Activated T-helper 2 cell treated with anti-CD3 and anti-CD28 coated beads, Interferon-gamma antibody, Interleukin-2, Interleukin-4, amounts not matched to agents 10 μg/mL and 5 μg/mL and 100 μg/mL, durations not matched to agents 14 hours and 24 hours and 36 hours (primary cell): ENCODE results near the gene WEE2. TPM values are rescaled to one million over a fixed set of nuclear protein-coding genes. Genes with fewer than 3 reads are reported as not detected.

Experiments
- DNase-seq: peaks from one replicate; pipeline ENCODE4 v3.0.0; 2021; ENCODE audit warnings: low spot score
- H3K27ac Mint-ChIP-seq: one replicate; pipeline ENCODE4 v1.8.0; 2021; ENCODE audit warnings: mixed read lengths
- H3K27me3 Mint-ChIP-seq: one replicate; pipeline ENCODE4 v1.8.0; 2021; ENCODE audit warnings: low read depth, mixed read lengths
- H3K36me3 Mint-ChIP-seq: one replicate; pipeline ENCODE4 v1.8.0; 2021; ENCODE audit warnings: low read depth, mixed read lengths
- H3K4me1 Mint-ChIP-seq: one replicate; pipeline ENCODE4 v1.8.0; 2021; ENCODE audit warnings: low read depth, mixed read lengths
- H3K4me3 Mint-ChIP-seq: one replicate; pipeline ENCODE4 v1.8.0; 2021; ENCODE audit warnings: low read depth, mild to moderate bottlenecking, moderate library complexity, mixed read lengths
- H3K9me3 Mint-ChIP-seq: one replicate; pipeline ENCODE4 v1.8.0; 2021; ENCODE audit warnings: mixed read lengths
- intact Hi-C: fragments of 100-400 bp; cut with micrococcal nuclease; formaldehyde crosslinking; loops from one replicate; pipeline ENCODE4 v1.15.1; 2023
- total RNA-seq: library from RNA; stranded (reverse); gene quantifications from 2 replicates; pipeline ENCODE4 v1.2.3, GENCODE V29; 2022

The WEE2 gene
- total RNA-seq, 1 donor from 2014 or later = not detected

GRCh38 chr7:141696348-141696747, 11.8 kb upstream of the WEE2 start:
- H3K9me3 Mint-ChIP-seq = no peaks in the 10 kb centered on the region
- no peak overlapping the region for H3K27ac Mint-ChIP-seq
- peaks cover 28% of the 10 kb centered on the region for H3K4me1 Mint-ChIP-seq
- DNase-seq = no peak
- peaks cover 14% of the 10 kb centered on the region for H3K36me3 Mint-ChIP-seq
- no peaks in the 10 kb centered on the region for H3K27me3 Mint-ChIP-seq
- no peak overlapping the region for H3K4me3 Mint-ChIP-seq
- intact Hi-C loops = no loop called here

- no peaks in the 10 kb centered on the region for H3K9me3 Mint-ChIP-seq
- no peak overlapping the region for H3K4me3 Mint-ChIP-seq
- peaks cover 14% of the 10 kb centered on the region for H3K36me3 Mint-ChIP-seq
- peaks cover 29% of the 10 kb centered on the region for H3K4me1 Mint-ChIP-seq
- intact Hi-C loops = no loop called here
- no peak for DNase-seq
- H3K27me3 Mint-ChIP-seq = no peaks in the 10 kb centered on the region
- no peak overlapping the region for H3K27ac Mint-ChIP-seq
These were observed 10.8 kb upstream of the WEE2 start for GRCh38 chr7:141697211-141697871.

GRCh38 chr7:141698247-141699015, 9.7 kb upstream of the WEE2 start:
- no peak overlapping the region for H3K27ac Mint-ChIP-seq
- no peak for DNase-seq

GRCh38 chr7:141699860-141700259, 8.3 kb upstream of the WEE2 start:
- intact Hi-C loops = loop anchor here (2.0 to 5.0 kb wide), 2 partner anchors 25 to 38 kb away; no protein-coding TSS in a partner anchor
- no peaks in the 10 kb centered on the region for H3K9me3 Mint-ChIP-seq
- H3K27ac Mint-ChIP-seq = no peak overlapping the region
- H3K27me3 Mint-ChIP-seq = peaks cover 15% of the 10 kb centered on the region
- H3K36me3 Mint-ChIP-seq = peaks cover 10% of the 10 kb centered on the region
- no peak for DNase-seq
- H3K4me1 Mint-ChIP-seq = peaks cover 32% of the 10 kb centered on the region
- H3K4me3 Mint-ChIP-seq = peak overlapping the region; percentile 68

More at GRCh38 chr7:141698247-141699015, 9.7 kb upstream of the WEE2 start:
- Mint-ChIP-seq H3K4me1 (peaks cover 32% of the 10 kb centered on the region), H3K9me3 (no peaks in the 10 kb centered on the region), H3K4me3 (no peak overlapping the region), H3K36me3 (peaks cover 14% of the 10 kb centered on the region), H3K27me3 (peaks cover 6% of the 10 kb centered on the region)
- intact Hi-C loops = no loop called here

- H3K9me3 Mint-ChIP-seq = no peaks in the 10 kb centered on the region
- peaks cover 32% of the 10 kb centered on the region for H3K4me1 Mint-ChIP-seq
- H3K27ac Mint-ChIP-seq = peak overlapping the region; percentile 58
- peaks cover 17% of the 10 kb centered on the region for H3K27me3 Mint-ChIP-seq
- peaks cover 10% of the 10 kb centered on the region for H3K36me3 Mint-ChIP-seq
- DNase-seq = no peak
- intact Hi-C loops = loop anchor here (2.0 to 5.0 kb wide), 2 partner anchors 26 to 38 kb away; no protein-coding TSS in a partner anchor
- H3K4me3 Mint-ChIP-seq = peak overlapping the region; percentile 68
These were observed 7.8 kb upstream of the WEE2 start for GRCh38 chr7:141700296-141700847.

GRCh38 chr7:141700848-141701371, 7.2 kb upstream of the WEE2 start:
- Mint-ChIP-seq H3K27me3 (peaks cover 18% of the 10 kb centered on the region), H3K36me3 (peaks cover 10% of the 10 kb centered on the region), H3K4me1 (peaks cover 32% of the 10 kb centered on the region), H3K27ac (peak overlapping the region; percentile 58), H3K4me3 (peak overlapping the region; percentile 68), H3K9me3 (no peaks in the 10 kb centered on the region)
- intact Hi-C loops = loop anchor here (2.0 to 5.0 kb wide), 2 partner anchors 26 to 39 kb away; no protein-coding TSS in a partner anchor
- DNase-seq = no peak

- peak overlapping the region; percentile 81 for H3K4me3 Mint-ChIP-seq
- no peaks in the 10 kb centered on the region for H3K9me3 Mint-ChIP-seq
- peak; percentile 65 for DNase-seq
- H3K27me3 Mint-ChIP-seq = peaks cover 18% of the 10 kb centered on the region
- peak overlapping the region; percentile 44 for H3K27ac Mint-ChIP-seq
- intact Hi-C loops = loop anchor here (1.0 to 5.0 kb wide), 3 partner anchors 27 to 39 kb away; partner anchors contain the start of gene SSBP1
- H3K36me3 Mint-ChIP-seq = peaks cover 10% of the 10 kb centered on the region
- H3K4me1 Mint-ChIP-seq = peaks cover 32% of the 10 kb centered on the region
These were observed 6.6 kb upstream of the WEE2 start for GRCh38 chr7:141701489-141702046.

- intact Hi-C loops = loop anchor here (1.0 to 5.0 kb wide), 2 partner anchors 36 to 40 kb away; partner anchors contain the start of gene SSBP1
- Mint-ChIP-seq H3K36me3 (peaks cover 10% of the 10 kb centered on the region), H3K9me3 (no peaks in the 10 kb centered on the region), H3K4me3 (peak within 1 kb of the TSS; percentile 81), H3K4me1 (peaks cover 32% of the 10 kb centered on the region), H3K27ac (peak within 1 kb of the TSS; percentile 58), H3K27me3 (peaks cover 20% of the 10 kb centered on the region)
- DNase-seq = peak; percentile 36
These were observed 6.0 kb upstream of the WEE2 start, which contains the start of gene DENND11 for GRCh38 chr7:141702047-141702567. Gene DENND11, minus strand, starts transcription at chr7:141702166. Its CDS starts 13 bp downstream, at chr7:141702153.

- H3K27ac Mint-ChIP-seq = no peak overlapping the region
- H3K4me1 Mint-ChIP-seq = peaks cover 32% of the 10 kb centered on the region
- H3K36me3 Mint-ChIP-seq = peaks cover 10% of the 10 kb centered on the region
- DNase-seq = no peak
- H3K4me3 Mint-ChIP-seq = no peak overlapping the region
- H3K27me3 Mint-ChIP-seq = peaks cover 23% of the 10 kb centered on the region
- intact Hi-C loops = loop anchor here (1.0 to 5.0 kb wide), 2 partner anchors 35 to 41 kb away; partner anchors contain the start of gene SSBP1
- no peaks in the 10 kb centered on the region for H3K9me3 Mint-ChIP-seq
These were observed 5.3 kb upstream of the WEE2 start for GRCh38 chr7:141702892-141703291.

GRCh38 chr7:141704112-141704511, 4.0 kb upstream of the WEE2 start:
- no peak overlapping the region for H3K4me3 Mint-ChIP-seq
- peaks cover 21% of the 10 kb centered on the region for H3K4me1 Mint-ChIP-seq
- peaks cover 10% of the 10 kb centered on the region for H3K36me3 Mint-ChIP-seq
- H3K27me3 Mint-ChIP-seq = peaks cover 23% of the 10 kb centered on the region
- no peaks in the 10 kb centered on the region for H3K9me3 Mint-ChIP-seq
- H3K27ac Mint-ChIP-seq = no peak overlapping the region
- intact Hi-C loops = loop anchor here (5.0 kb wide), 1 partner anchor 42 kb away; no protein-coding TSS in a partner anchor
- DNase-seq = no peak

- H3K27me3 Mint-ChIP-seq = peaks cover 23% of the 10 kb centered on the region
These were observed 3.4 kb upstream of the WEE2 start for GRCh38 chr7:141704741-141705140.

More at GRCh38 chr7:141704741-141705140, 3.4 kb upstream of the WEE2 start:
- Mint-ChIP-seq H3K36me3 (peaks cover 10% of the 10 kb centered on the region), H3K9me3 (no peaks in the 10 kb centered on the region), H3K4me1 (peaks cover 17% of the 10 kb centered on the region), H3K4me3 (no peak overlapping the region), H3K27ac (no peak overlapping the region)
- intact Hi-C loops = loop anchor here (5.0 kb wide), 1 partner anchor 42 kb away; no protein-coding TSS in a partner anchor
- DNase-seq = no peak
